Heart left ventricle (tissue), 13 donors: ENCODE data around the gene NTM.

ENCODE experiments used
- CTCF ChIP-seq, 12 donors: fragments of 200-600 bp; sonication (generic) in 4 of 12; IDR thresholded peaks; one replicate each; pipeline versions ENCODE4 v1.5.0 to v1.8.0; 2018 to 2022; ENCODE audit warnings: antibody characterized with exemption in 12 of 12, mild to moderate bottlenecking in 5 of 12
- POLR2A ChIP-seq, 2 donors: fragments of 450-650 bp; IDR thresholded peaks; one replicate each; pipeline ENCODE4 v1.6.1; 2017; ENCODE audit warnings: antibody characterized with exemption in 2 of 2, mild to moderate bottlenecking in 2 of 2, moderate library complexity in 2 of 2
- donor health status: ischemic (EF 13 %, LVEDD 7.1; RV severe dilation, severe dysfunction).
- donor health status: DM: no; HTN: yes; CAD: no.
- donor health status: DM: no; HTN: no; CAD: no.
- donor health status: ischemic (EF 25% LVEDD 6.9; RV normal size, moderate dysfunction).
- donor health status: ischemic (EF 25% LVEDD 5.7; RV mildly dilated, moderate dysfunction).
- donor health status: ischemic (EF 35%, LVEDD 5.7; RV mildly dilated, moderate dysfunction).
- donor health status: nonischemic (EF 11% LVEDD 7.7; RV severe dilation, severe dysfunction).
- donor health status: DM: yes; HTN: yes; CAD: no.
- donor health status: PGD.
- donor health status: ischemic (EF 29% LVEDD 5.4; RV normal size, mild dysfunction).
- donor health status: nonischemic (EF 23%, LVEDD 6.1; RV moderate dilation, normal function).

GRCh38 chr11:132096132-132096825, 725.9 kb downstream of the NTM start:
- TF ChIP-seq CTCF (IDR thresholded peaks at IDR 0.05) = no peak
- no peak for TF ChIP-seq POLR2A (IDR thresholded peaks at IDR 0.05)
